Activated B cell treated with CpG ODN at 0.5 μM for 24 hours (primary cell): ENCODE data around the gene WASHC3. TPM values are rescaled to one million over a fixed set of nuclear protein-coding genes. Genes with fewer than 3 reads are reported as not detected.

Experiments used
- ATAC-seq: fragments of 200-7000 bp; cut with Tn5 transposase; one replicate; pipeline ENCODE4 v1.10.0; 2021; ENCODE audit warnings: low read depth, mild to moderate bottlenecking, moderate library complexity
- CTCF ChIA-PET: fragments of 350-600 bp; sonication (Branson Sonifier 250); formaldehyde crosslinking; loops from one replicate; lab custom pipeline; 2021; ENCODE audit warnings: antibody characterized with exemption; lab: Charles Lee
- POLR2A ChIA-PET: fragments of 350-600 bp; sonication (Branson Sonifier 250); formaldehyde crosslinking; loops from one replicate; lab custom pipeline; 2021; ENCODE audit warnings: antibody characterized with exemption; lab: Charles Lee
- DNase-seq: peaks from one replicate; pipeline ENCODE4 v3.0.0; 2022
- H3K27ac Mint-ChIP-seq: one replicate; pipeline ENCODE4 v1.8.0; 2020; ENCODE audit warnings: mixed read lengths
- H3K27me3 Mint-ChIP-seq: one replicate; pipeline ENCODE4 v1.8.0; 2021; ENCODE audit warnings: mixed read lengths
- H3K36me3 Mint-ChIP-seq: one replicate; pipeline ENCODE4 v1.8.0; 2021; ENCODE audit warnings: low read depth, mixed read lengths
- H3K4me1 Mint-ChIP-seq: one replicate; pipeline ENCODE4 v1.8.0; 2021; ENCODE audit warnings: mixed read lengths
- H3K4me3 Mint-ChIP-seq: one replicate; pipeline ENCODE4 v1.8.0; 2020; ENCODE audit warnings: mild to moderate bottlenecking, mixed read lengths
- H3K9me3 Mint-ChIP-seq: one replicate; pipeline ENCODE4 v1.8.0; 2020; ENCODE audit warnings: mixed read lengths
- CTCF ChIP-seq: fragments of 200-600 bp; IDR thresholded peaks from one replicate; pipeline ENCODE4 v1.8.0; 2022; ENCODE audit warnings: antibody characterized with exemption, mild to moderate bottlenecking
- intact Hi-C: fragments of 100-400 bp; cut with micrococcal nuclease; formaldehyde crosslinking; loops from one replicate; pipeline ENCODE4 v1.15.1; 2024
- total RNA-seq: library from RNA; stranded (reverse); gene quantifications from 2 replicates; pipeline ENCODE4 v1.2.3, GENCODE V29; 2022

Gene WASHC3
- total RNA-seq, 1 donor from 2014 or later, result 50.6 TPM

GRCh38 chr12:102067574-102068258 lies 5.9 kb upstream of the WASHC3 start:
- Mint-ChIP-seq H3K36me3 (peaks cover 2% of the 10 kb centered on the region), H3K27ac (no peak overlapping the region)

GRCh38 chr12:102064476-102064875 lies 2.7 kb upstream of the WASHC3 start:
- H3K27me3 Mint-ChIP-seq, result no peaks in the 10 kb centered on the region
- intact Hi-C loops, result loop anchor here (5.0 to 10.0 kb wide), 2 partner anchors 290 to 1778 kb away; partner anchors contain the start of gene NT5DC3
- TF ChIP-seq CTCF, result no peak
- CTCF ChIA-PET, result no interaction called here
- DNase-seq (no peak), ATAC-seq (no peak)
- no peak overlapping the region for H3K4me3 Mint-ChIP-seq
- H3K27ac Mint-ChIP-seq, result no peak overlapping the region
- H3K36me3 Mint-ChIP-seq, result peaks cover 17% of the 10 kb centered on the region
- H3K9me3 Mint-ChIP-seq, result no peaks in the 10 kb centered on the region
- peaks cover 19% of the 10 kb centered on the region for H3K4me1 Mint-ChIP-seq
- POLR2A ChIA-PET, result no interaction called here

More at GRCh38 chr12:102067574-102068258, 5.9 kb upstream of the WASHC3 start:
- DNase-seq (no peak), ATAC-seq (no peak)
- H3K9me3 Mint-ChIP-seq, result no peaks in the 10 kb centered on the region
- ChIA-PET CTCF (interaction anchor here (0.6 kb wide), 1 partner anchor 102 kb away, joined by 3 read pairs; no protein-coding TSS in a partner anchor), POLR2A (no interaction called here)
- H3K27me3 Mint-ChIP-seq, result no peaks in the 10 kb centered on the region
- TF ChIP-seq CTCF, result no peak
- H3K4me1 Mint-ChIP-seq, result no peaks in the 10 kb centered on the region
- intact Hi-C loops, result loop anchor here (10.0 kb wide), 1 partner anchor 293 kb away; no protein-coding TSS in a partner anchor
- H3K4me3 Mint-ChIP-seq, result no peak overlapping the region

GRCh38 chr12:102063069-102063468 lies 1.3 kb upstream of the WASHC3 start:
- intact Hi-C loops, result loop anchor here (2.0 to 10.0 kb wide), 6 partner anchors 126 to 1866 kb away; partner anchors contain the start of genes CHPT1, DEPDC4, NT5DC3 and SCYL2
- no peaks in the 10 kb centered on the region for H3K27me3 Mint-ChIP-seq
- H3K36me3 Mint-ChIP-seq, result peaks cover 28% of the 10 kb centered on the region
- no peak overlapping the region for H3K27ac Mint-ChIP-seq
- ATAC-seq (no peak), DNase-seq (no peak)
- peaks cover 19% of the 10 kb centered on the region for H3K4me1 Mint-ChIP-seq
- no peak for TF ChIP-seq CTCF
- ChIA-PET CTCF (no interaction called here), POLR2A (no interaction called here)
- H3K4me3 Mint-ChIP-seq, result no peak overlapping the region
- no peaks in the 10 kb centered on the region for H3K9me3 Mint-ChIP-seq

- CTCF ChIA-PET, result no interaction called here
Measured at GRCh38 chr12:102062419-102062806, 622 bp upstream of the WASHC3 start.

More at GRCh38 chr12:102062419-102062806, 622 bp upstream of the WASHC3 start:
- ATAC-seq (no peak), DNase-seq (no peak)
- Mint-ChIP-seq H3K9me3 (no peaks in the 10 kb centered on the region), H3K4me3 (peak overlapping the region; percentile 98), H3K4me1 (peaks cover 21% of the 10 kb centered on the region), H3K27me3 (no peaks in the 10 kb centered on the region), H3K36me3 (peaks cover 35% of the 10 kb centered on the region), H3K27ac (no peak overlapping the region)
- intact Hi-C loops, result loop anchor here (1.0 to 10.0 kb wide), 8 partner anchors 52 to 1866 kb away; partner anchors contain the start of genes CHPT1, DEPDC4, NT5DC3 and NUP37
- TF ChIP-seq CTCF, result no peak
- POLR2A ChIA-PET, result interaction anchor here (1.1 to 1.9 kb wide), 12 partner anchors 31 to 185 kb away, joined by 3 to 19 read pairs (median 6); partner anchors contain the start of genes DRAM1, NUP37 and PARPBP
